HepG2 (cell line): Measurements from ENCODE around the gene OSER1. TPM values are rescaled to one million over a fixed set of nuclear protein-coding genes. Genes with fewer than 3 reads are reported as not detected.
A peak's percentile ranks its signal among the peaks of the same experiment; 100 is the strongest.

Experiments used
- ATF2 ChIP-seq: sonication (generic); formaldehyde crosslinking; IDR thresholded peaks from 2 replicates; pipeline ENCODE4 v1.4.0; 2020; ENCODE audit warnings: missing genetic modification reagents
- ATF5 ChIP-seq: sonication (generic); formaldehyde crosslinking; IDR thresholded peaks from 2 replicates; pipeline ENCODE4 v1.4.0; 2020; ENCODE audit warnings: mild to moderate bottlenecking, low read depth, missing genetic modification reagents
- CENPT ChIP-seq: sonication (generic); formaldehyde crosslinking; IDR thresholded peaks from 2 replicates; pipeline ENCODE4 v1.8.0; 2022; ENCODE audit warnings: low read depth, mild to moderate bottlenecking, moderate library complexity, missing genetic modification reagents
- ELF3 ChIP-seq: IDR thresholded peaks from 2 replicates; pipeline ENCODE4 v1.6.1; 2016; ENCODE audit warnings: missing genetic modification reagents, missing compliant biosample characterization
- IRX3 ChIP-seq: sonication (generic); formaldehyde crosslinking; IDR thresholded peaks from 2 replicates; pipeline ENCODE4 v1.8.1; 2023; ENCODE audit warnings: mild to moderate bottlenecking, low read depth, missing genetic modification reagents, borderline replicate concordance
- POLR2A ChIP-seq, 2 experiments: IDR thresholded peaks; 2 replicates each; pipeline ENCODE4 v1.6.1; 2011; ENCODE audit warnings: low read depth in 2 of 2, low read length in 2 of 2, mild to moderate bottlenecking in 1 of 2, moderate library complexity in 1 of 2; ENCODE audit not compliant: insufficient read depth in 1 of 2
- PRDM4 ChIP-seq: sonication (generic); formaldehyde crosslinking; IDR thresholded peaks from 2 replicates; pipeline ENCODE4 v1.9.0; 2021; ENCODE audit warnings: missing genetic modification reagents, borderline replicate concordance
- TBX3 ChIP-seq: fragments of 450-650 bp; IDR thresholded peaks from 2 replicates; pipeline ENCODE4 v1.6.1; 2017; ENCODE audit warnings: antibody characterized with exemption, mild to moderate bottlenecking, inconsistent platforms, borderline replicate concordance
- ZFP91 ChIP-seq: sonication (generic); formaldehyde crosslinking; IDR thresholded peaks from 2 replicates; pipeline ENCODE4 v1.9.0; 2022; ENCODE audit warnings: missing genetic modification reagents, mild to moderate bottlenecking, borderline replicate concordance
- ZNF180 ChIP-seq: sonication (generic); formaldehyde crosslinking; IDR thresholded peaks from 2 replicates; pipeline ENCODE4 v1.4.0; 2020; ENCODE audit warnings: low read depth, missing genetic modification reagents, borderline replicate concordance
- ZNF207 ChIP-seq: fragments of 450-650 bp; IDR thresholded peaks from 2 replicates; pipeline ENCODE4 v1.6.1; 2016; ENCODE audit warnings: antibody characterized with exemption, borderline replicate concordance
- ZNF407 ChIP-seq: sonication (generic); formaldehyde crosslinking; IDR thresholded peaks from one replicate; pipeline ENCODE4 v1.5.1; 2020; ENCODE audit warnings: mild to moderate bottlenecking, missing genetic modification reagents; ENCODE audit errors: not compliant biosample characterization
- ZNF749 ChIP-seq: sonication (generic); formaldehyde crosslinking; IDR thresholded peaks from 2 replicates; pipeline ENCODE4 v1.8.0; 2022; ENCODE audit warnings: mild to moderate bottlenecking, missing genetic modification reagents, moderate library complexity, borderline replicate concordance
- polyA plus RNA-seq, 8 experiments: library from polyadenylated mRNA; depleted of rRNA in 3 of 8; stranded (reverse) in 7 of 8; unstranded in 1 of 8; fragments of >200 nt; fragmentation: Illumina TruSeq in 4 of 8; extraction: Trizol in 4 of 8; gene quantifications; 2 replicates each; pipeline versions ENCODE4 v1.2.1 to v1.2.3, GENCODE V29; 2011 to 2016; ENCODE audit warnings: low read depth in 4 of 8, missing spikeins in 1 of 8, mixed read lengths in 1 of 8; ENCODE audit not compliant: insufficient read depth in 1 of 8
- total RNA-seq, 5 experiments: library from RNA; depleted of rRNA; stranded (reverse); fragments of >200 nt; fragmentation: Illumina TruSeq; extraction: Trizol; gene quantifications; 2 replicates each; pipeline ENCODE4 v1.2.3, GENCODE V29; 2016; ENCODE audit warnings: low read depth in 1 of 5

OSER1 gene
- total and polyA plus RNA-seq, 2 of the 13 experiments (the other 11 are each of a cell fraction or from before 2014, with no cell fraction given), result 71.2 to 71.5 TPM

GRCh38 chr20:44210406-44211176 is at the start of gene OSER1 (continued):
- TF ChIP-seq ZFP91 (CRISPR knock-in tag), result peak; percentile 81
- TF ChIP-seq ZNF407 (CRISPR knock-in tag), result peak; percentile 17
- peak; percentile 95 for TF ChIP-seq CENPT (CRISPR knock-in tag)
- TF ChIP-seq POLR2A (IDR thresholded peaks at IDR 0.05; ENCODE audit: insufficient read depth in 1 of 2, low read depth in 2 of 2, low read length in 2 of 2), result peak; percentile 93 to 95
- peak; percentile 86 for TF ChIP-seq ATF2 (CRISPR knock-in tag)
- peak; percentile 85; the same call in 1 of the 2 replicates for TF ChIP-seq ZNF180 (CRISPR knock-in tag)
- TF ChIP-seq ELF3 (CRISPR knock-in tag), result peak; percentile 96
- TF ChIP-seq IRX3 (CRISPR knock-in tag), result peak; percentile 19; the same call in 1 of the 2 replicates
- no peak for TF ChIP-seq PRDM4 (CRISPR knock-in tag)
- no peak; the same call in 1 of the 2 replicates for TF ChIP-seq TBX3
- TF ChIP-seq ATF5 (CRISPR knock-in tag), result no peak; the same call in 1 of the 2 replicates
- no peak; the same call in 1 of the 2 replicates for TF ChIP-seq ZNF749
- TF ChIP-seq ZNF207, result no peak
